ENCODE data around the gene EFCAB7.

Gene EFCAB7

GRCh38 chr1:63590166-63590560, 66.8 kb downstream of the EFCAB7 start:
- TF ChIP-seq CTCF (IDR thresholded peaks at IDR 0.05), result no peak

- TF ChIP-seq CTCF (IDR thresholded peaks at IDR 0.05), result no peak
Observed at GRCh38 chr1:63592536-63593302, 69.4 kb downstream of the EFCAB7 start.

- TF ChIP-seq CTCF (IDR thresholded peaks at IDR 0.05), result no peak
Observed at GRCh38 chr1:63593303-63593885, 70.1 kb downstream of the EFCAB7 start, which contains the start of gene PGM1. Gene PGM1 (plus strand): TSS chr1:63593411. CDS start chr1:63593489, 78 bp downstream.

GRCh38 chr1:63593886-63594605, 70.7 kb downstream of the EFCAB7 start:
- no peak for TF ChIP-seq CTCF (IDR thresholded peaks at IDR 0.05)

GRCh38 chr1:63595435-63595834, 72.1 kb downstream of the EFCAB7 start:
- TF ChIP-seq CTCF (IDR thresholded peaks at IDR 0.05), result no peak

GRCh38 chr1:63599799-63600198, 76.5 kb downstream of the EFCAB7 start:
- no peak for TF ChIP-seq CTCF (IDR thresholded peaks at IDR 0.05)

- no peak for TF ChIP-seq CTCF (IDR thresholded peaks at IDR 0.05)
Observed at GRCh38 chr1:63600248-63600647, 76.9 kb downstream of the EFCAB7 start.
